DMS153 (cell line): Measurements from ENCODE around the gene EVX1.

Experiments used
- DNase-seq: peaks from one replicate; lab custom pipeline; 2025; lab: John Stamatoyannopoulos, UW

EVX1 gene

DNA sequence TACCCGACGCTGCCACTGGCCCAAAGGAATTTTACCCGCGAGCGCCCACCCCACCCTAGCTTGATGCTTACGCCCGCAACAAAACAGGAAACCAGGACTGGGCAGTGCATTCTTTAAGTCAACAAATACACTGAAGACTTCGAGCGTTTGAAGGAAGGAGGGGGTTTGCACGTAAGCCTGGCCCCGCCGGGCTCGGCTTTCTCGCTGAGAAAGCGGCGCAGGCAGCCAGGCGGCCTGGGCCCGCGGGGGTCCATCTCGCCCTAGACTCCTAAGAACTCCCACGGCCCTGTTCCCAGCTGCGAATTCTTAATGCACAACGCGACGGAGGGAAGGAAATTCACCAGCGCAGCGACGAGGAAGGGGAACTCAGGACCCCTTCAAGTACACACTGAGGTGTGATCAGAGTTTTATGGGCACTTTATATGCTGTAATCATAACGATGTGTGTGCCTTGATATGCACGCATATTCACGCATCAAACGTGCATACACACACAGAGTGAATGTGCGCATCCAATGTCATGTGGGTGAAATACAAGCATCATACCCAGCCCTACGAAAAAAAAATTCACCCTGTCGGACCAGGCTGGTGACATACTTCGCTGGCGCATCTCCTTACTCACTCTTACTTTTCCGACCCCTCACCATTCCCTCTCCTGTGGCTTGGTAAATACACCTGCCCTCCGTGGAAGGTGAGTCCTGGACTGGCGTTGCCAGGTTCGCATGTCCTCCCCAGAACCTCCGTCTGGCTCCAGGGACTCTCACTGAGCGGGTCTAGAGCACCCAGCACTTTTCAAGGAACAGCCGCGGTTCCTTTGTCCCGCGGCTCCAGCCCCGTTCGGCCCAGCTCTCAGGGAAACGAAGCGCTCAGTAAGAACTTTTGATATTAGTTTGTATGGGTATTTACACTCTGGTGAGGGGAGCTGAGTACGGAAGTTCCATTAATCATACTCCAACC lies 37.0 kb upstream of the EVX1 start:
- DNase-seq: no peak

DNA sequence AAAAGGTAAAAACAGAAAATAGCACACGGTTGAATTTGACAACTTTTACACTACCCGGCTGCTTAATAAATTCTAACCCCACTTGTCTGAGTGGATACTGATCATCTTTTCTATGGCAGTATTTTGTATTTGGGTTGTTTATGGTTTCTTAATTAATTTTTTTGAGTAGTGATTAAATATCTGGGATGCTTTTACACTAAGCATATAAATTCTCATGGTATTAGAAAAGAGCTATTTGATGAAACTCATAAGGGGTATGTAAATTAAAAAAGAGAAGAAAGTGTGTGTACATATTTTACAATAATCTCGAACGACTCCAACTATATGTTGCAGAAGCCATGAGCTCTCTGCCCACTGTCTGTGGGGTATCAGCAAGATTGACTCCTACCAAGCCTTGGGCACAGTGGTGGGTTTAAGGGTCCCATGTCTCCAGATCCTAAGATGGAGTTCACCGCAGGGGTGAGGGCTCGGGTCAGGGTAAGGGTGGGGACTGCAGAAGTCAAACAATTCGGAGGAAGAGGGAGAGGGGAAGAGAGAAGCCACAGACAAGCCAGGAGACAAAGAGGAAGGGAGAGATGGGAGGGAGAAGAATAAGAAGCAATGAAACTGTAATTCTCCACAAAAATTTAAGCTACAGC lies 35.1 kb upstream of the EVX1 start:
- DNase-seq: no peak

- DNase-seq: no peak
These were observed 33.6 kb upstream of the EVX1 start for GRCh38 chr7:27208998-27209397.

GRCh38 chr7:27209933-27210440 lies 32.6 kb upstream of the EVX1 start:
- DNase-seq: no peak

DNA sequence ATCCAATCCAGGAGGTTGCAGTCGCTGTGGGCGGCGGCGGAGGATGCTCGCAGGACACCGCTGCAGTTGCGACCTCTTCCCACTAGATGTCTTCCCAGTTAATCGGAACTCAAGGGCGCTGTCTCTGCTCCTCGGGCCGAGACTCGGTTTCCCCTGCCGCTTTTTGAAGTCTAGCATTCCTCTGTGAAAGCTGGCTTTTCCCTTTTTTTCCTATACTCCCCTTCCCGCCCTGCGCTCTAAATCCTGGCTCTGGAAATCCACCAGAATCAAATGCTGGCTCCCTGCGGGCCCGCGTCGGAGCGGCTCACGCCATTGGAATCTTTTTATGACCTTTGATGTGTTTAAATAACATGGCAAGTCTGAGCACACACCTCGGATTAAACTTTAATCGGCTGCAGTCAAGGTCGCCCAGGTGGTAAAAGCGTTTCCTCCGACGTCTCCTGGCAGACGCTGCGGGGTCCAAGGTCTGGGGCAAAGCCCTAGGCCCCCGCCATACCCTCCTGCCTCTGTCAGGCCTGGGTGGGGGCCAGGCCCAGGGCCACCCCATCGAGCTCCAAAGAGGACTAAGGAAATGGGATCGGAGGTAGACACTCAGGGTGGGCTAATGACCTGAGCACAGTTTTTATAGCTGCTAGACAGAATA lies 32.0 kb upstream of the EVX1 start:
- DNase-seq: no peak

GRCh38 chr7:27211084-27211446 lies 31.5 kb upstream of the EVX1 start:
- DNase-seq: no peak

- no peak for DNase-seq
These were observed 30.8 kb upstream of the EVX1 start for GRCh38 chr7:27211764-27212204.

- DNase-seq: no peak
These were observed 29.8 kb upstream of the EVX1 start for GRCh38 chr7:27212497-27213432.

- DNase-seq: no peak
These were observed 29.0 kb upstream of the EVX1 start for GRCh38 chr7:27213433-27214238.

GRCh38 chr7:27214239-27214950 lies 28.2 kb upstream of the EVX1 start:
- no peak for DNase-seq

- DNase-seq: no peak
These were observed 27.2 kb upstream of the EVX1 start for GRCh38 chr7:27215356-27215755.

DNA sequence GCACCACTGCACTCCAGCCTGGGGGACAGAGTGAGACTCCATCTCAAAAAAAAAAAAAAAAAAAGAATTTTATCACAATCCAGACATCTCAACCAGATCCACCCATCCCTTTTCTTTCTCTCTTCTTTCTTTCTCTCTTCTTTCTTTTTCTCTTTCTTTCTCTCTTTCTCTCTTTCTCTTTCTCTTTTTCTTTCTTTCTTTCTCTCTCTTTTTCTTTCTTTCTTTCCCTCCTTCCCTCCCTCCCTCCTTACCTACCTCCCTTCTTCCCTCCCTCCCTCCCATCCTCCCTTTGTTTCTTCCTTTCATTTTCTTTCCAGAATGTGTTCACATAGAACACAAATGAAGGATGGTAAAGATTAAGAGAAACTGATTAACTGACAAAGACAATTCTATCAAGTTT lies 24.7 kb upstream of the EVX1 start:
- DNase-seq: no peak

DNA sequence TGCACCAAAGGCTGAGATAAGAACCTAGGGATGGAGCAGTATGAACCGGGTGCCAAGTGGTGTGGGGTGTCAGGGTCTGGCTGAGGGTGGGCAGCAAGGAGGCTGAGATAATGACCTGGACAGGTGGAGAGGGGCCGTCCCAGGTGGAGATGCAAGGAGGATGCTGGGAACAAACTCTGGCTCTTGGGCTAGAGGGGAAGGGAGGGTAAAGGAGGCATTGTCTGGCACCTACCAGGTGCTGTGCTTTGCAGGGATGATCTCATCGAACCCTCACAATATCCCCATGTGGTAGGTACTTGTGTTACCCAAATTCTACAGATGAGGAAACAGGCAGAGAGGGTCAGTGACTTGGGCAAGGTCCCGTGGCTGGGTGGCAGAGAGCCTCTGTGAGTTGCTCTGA lies 22.8 kb upstream of the EVX1 start:
- no peak for DNase-seq

- DNase-seq: no peak
These were observed 22.1 kb upstream of the EVX1 start for GRCh38 chr7:27220440-27220955.

DNA sequence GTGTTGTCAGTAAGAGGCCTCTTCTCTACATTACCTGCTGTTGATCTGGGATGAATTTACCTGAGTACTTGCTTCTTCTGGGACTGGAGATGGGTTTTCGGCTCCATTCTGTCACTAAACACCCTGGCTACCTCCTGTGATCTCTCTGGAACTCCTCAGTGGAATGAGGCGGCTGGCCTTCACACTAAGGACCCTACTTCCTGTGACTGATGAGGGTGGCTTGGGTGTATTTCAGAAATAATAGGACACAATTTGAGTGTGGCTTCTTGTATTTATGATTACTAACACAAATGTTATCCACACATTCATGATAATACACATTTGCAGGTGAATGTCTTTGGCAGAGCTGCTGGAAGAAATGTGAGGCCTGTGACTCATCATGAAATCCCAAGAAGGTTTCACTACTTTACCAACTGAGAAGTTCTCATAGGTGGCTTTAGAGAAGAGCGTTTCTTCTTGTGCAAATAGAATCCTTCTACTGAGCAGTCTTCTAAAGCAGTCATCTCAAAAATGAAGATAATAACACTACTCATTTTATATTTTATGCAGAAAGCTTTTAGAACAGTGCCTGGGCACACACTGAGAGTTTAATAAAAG lies 21.3 kb upstream of the EVX1 start:
- no peak for DNase-seq

DNA sequence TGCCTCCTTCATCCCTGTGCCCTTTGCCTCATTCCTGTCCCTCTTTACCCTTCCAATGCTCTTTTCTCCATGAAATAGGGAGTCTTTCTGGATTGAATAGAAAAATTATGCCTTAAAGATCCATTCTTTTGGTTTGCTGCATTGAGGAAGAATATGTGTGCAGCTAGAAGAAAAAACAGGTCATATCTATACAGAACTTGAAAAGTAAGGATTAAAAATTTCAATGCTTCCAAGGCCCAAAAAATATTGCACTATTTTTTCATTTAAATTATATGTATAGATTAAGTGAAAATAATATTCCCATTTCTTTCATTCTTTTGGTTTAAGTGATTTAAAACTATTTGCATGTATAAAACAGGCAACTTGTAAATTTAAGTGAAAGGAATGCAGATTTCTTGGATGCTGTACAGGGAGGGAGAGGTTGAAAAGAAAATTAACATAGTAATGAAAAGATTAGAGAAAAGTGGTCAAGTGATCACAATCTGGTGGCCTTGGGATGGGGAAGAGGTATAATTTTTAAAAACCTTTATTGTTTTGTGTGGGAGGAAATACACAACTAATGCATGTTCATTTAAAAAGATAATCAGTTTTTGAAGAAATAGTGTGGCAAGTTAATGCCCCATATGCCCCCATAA lies 18.5 kb upstream of the EVX1 start:
- DNase-seq: no peak

- DNase-seq: no peak
These were observed 17.3 kb upstream of the EVX1 start for GRCh38 chr7:27224983-27225934.

- DNase-seq: no peak
These were observed 13.2 kb upstream of the EVX1 start for GRCh38 chr7:27229448-27229847.
